Osteocyte (in vitro differentiated cells): ENCODE results near the gene FAM120B. TPM values are rescaled to one million over a fixed set of nuclear protein-coding genes. Genes with fewer than 3 reads are reported as not detected.

Experiments
- DNase-seq: peaks from one replicate; pipeline ENCODE4 v3.0.0; 2021; ENCODE audit warnings: mixed read lengths; ENCODE audit not compliant: unreplicated experiment; ENCODE audit errors: extremely low spot score
- H3K27ac Mint-ChIP-seq: one replicate; pipeline ENCODE4 v1.8.0; 2021; ENCODE audit warnings: mild to moderate bottlenecking, mixed read lengths; ENCODE audit not compliant: unreplicated experiment
- H3K27me3 Mint-ChIP-seq: one replicate; pipeline ENCODE4 v1.8.0; 2021; ENCODE audit warnings: mixed read lengths; ENCODE audit not compliant: unreplicated experiment
- H3K36me3 Mint-ChIP-seq: one replicate; pipeline ENCODE4 v1.8.0; 2021; ENCODE audit warnings: mixed read lengths; ENCODE audit not compliant: unreplicated experiment
- H3K4me1 Mint-ChIP-seq: one replicate; pipeline ENCODE4 v1.8.0; 2021; ENCODE audit warnings: mixed read lengths; ENCODE audit not compliant: unreplicated experiment
- H3K4me3 Mint-ChIP-seq: one replicate; pipeline ENCODE4 v1.8.0; 2021; ENCODE audit warnings: mild to moderate bottlenecking, moderate library complexity, mixed read lengths; ENCODE audit not compliant: unreplicated experiment
- H3K9me3 Mint-ChIP-seq: one replicate; pipeline ENCODE4 v1.8.0; 2021; ENCODE audit warnings: mixed read lengths; ENCODE audit not compliant: unreplicated experiment
- total RNA-seq: library from RNA; stranded (reverse); gene quantifications from 2 replicates; pipeline ENCODE4 v1.2.1, GENCODE V29; 2021
- TF ChIP-seq, protein P1 (sequence below): fragments of 200-600 bp; sonication (generic); IDR thresholded peaks from 2 replicates; pipeline ENCODE4 v1.5.0; 2021; ENCODE audit warnings: antibody characterized with exemption, mild to moderate bottlenecking, moderate library complexity

FAM120B gene
- total RNA-seq, 1 donor from 2014 or later = 36.9 TPM

DNA sequence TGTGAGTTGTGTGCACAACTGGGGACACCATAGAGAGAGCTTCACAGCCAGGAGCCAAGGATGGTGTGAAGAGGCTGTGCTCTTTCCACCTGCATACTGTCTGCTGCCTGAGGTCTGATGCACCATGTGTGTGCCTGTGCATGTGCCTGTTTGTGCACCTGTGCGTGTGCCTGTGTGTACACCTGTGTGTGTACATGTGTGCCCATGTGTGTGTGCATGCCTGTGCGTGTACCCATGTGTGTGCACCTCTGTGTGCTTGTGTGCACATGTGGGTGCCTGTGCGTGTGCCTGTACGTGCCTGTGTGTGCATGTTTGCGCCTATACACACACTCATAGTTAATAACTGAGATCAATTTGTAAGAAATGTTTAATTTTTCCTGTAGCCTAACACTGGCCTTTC lies 51.3 kb downstream of the FAM120B start:
- TF ChIP-seq, protein P1, sequence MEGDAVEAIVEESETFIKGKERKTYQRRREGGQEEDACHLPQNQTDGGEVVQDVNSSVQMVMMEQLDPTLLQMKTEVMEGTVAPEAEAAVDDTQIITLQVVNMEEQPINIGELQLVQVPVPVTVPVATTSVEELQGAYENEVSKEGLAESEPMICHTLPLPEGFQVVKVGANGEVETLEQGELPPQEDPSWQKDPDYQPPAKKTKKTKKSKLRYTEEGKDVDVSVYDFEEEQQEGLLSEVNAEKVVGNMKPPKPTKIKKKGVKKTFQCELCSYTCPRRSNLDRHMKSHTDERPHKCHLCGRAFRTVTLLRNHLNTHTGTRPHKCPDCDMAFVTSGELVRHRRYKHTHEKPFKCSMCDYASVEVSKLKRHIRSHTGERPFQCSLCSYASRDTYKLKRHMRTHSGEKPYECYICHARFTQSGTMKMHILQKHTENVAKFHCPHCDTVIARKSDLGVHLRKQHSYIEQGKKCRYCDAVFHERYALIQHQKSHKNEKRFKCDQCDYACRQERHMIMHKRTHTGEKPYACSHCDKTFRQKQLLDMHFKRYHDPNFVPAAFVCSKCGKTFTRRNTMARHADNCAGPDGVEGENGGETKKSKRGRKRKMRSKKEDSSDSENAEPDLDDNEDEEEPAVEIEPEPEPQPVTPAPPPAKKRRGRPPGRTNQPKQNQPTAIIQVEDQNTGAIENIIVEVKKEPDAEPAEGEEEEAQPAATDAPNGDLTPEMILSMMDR = no peak
- DNase-seq = no peak
- Mint-ChIP-seq H3K27ac (no peak overlapping the region), H3K36me3 (peaks cover 29% of the 10 kb centered on the region), H3K9me3 (peaks cover 13% of the 10 kb centered on the region), H3K27me3 (no peaks in the 10 kb centered on the region), H3K4me1 (no peaks in the 10 kb centered on the region), H3K4me3 (no peak overlapping the region)

DNA sequence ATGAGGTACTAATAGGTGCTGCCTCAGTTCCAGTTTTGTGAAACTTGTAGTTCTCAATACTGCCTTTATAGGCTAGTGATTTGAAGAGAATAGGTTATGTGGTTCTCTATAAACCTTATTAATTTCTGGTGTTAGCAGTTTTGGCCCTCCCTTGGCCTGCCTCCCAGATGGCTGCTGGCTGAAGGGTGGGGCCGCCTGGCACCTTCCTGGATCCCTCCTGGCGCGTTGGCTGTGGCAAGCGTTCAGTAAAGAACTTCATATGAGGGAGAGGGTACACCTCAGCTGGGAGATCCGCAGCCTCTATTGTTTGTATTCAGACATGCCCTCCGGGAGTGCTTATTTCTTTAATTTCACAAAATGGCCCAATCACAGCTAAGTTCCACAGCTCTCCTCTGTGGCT lies 51.9 kb downstream of the FAM120B start:
- H3K36me3 Mint-ChIP-seq = peaks cover 29% of the 10 kb centered on the region
- H3K4me1 Mint-ChIP-seq = no peaks in the 10 kb centered on the region
- H3K27me3 Mint-ChIP-seq = no peaks in the 10 kb centered on the region
- no peak overlapping the region for H3K27ac Mint-ChIP-seq
- no peak overlapping the region for H3K4me3 Mint-ChIP-seq
- peaks cover 8% of the 10 kb centered on the region for H3K9me3 Mint-ChIP-seq
- DNase-seq = no peak
- TF ChIP-seq, protein P1 = no peak

DNA sequence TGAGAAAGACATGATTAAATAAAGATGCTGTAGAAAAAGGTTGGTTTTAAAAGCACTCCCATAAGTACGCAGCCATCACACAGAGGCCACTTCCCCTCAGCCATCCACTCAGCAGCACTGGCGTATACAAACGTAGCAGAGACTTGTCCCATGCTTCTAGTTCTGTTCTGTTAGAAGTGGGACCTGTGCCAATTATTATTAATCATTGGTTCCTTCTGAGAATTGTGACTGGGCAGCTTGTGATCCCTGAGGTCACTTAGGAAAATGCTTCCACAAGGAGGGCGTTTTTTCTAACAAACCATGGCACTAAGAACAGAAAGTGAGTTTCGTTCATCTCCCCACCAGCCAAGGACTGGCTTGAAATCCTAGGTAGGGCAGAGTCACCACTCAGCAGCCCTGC lies 53.9 kb downstream of the FAM120B start:
- Mint-ChIP-seq H3K9me3 (no peaks in the 10 kb centered on the region), H3K27ac (no peak overlapping the region), H3K36me3 (peaks cover 39% of the 10 kb centered on the region), H3K4me1 (peaks cover 15% of the 10 kb centered on the region), H3K4me3 (no peak overlapping the region), H3K27me3 (no peaks in the 10 kb centered on the region)
- no peak for DNase-seq
- TF ChIP-seq, protein P1 = no peak

DNA sequence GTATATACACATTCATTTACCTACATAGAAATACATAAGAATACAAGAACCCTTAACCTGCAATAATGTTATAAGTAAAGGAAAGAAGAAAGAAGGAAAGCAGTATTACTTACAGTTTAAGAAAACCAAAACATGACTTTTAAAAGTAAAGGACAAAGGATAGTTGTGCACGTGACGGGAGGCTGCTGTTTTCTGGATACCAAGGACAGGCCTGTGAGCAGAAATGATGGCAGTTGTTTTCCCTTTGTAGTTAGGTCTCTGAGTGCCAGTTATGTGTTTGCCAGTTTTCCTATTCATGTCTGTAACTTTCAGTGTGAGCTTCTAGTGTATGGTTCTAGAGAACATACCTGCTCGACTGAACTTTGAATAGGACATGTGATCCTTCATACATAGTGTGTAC lies 54.8 kb downstream of the FAM120B start:
- Mint-ChIP-seq H3K4me3 (no peak overlapping the region), H3K36me3 (peaks cover 39% of the 10 kb centered on the region), H3K9me3 (no peaks in the 10 kb centered on the region), H3K4me1 (peaks cover 22% of the 10 kb centered on the region), H3K27ac (no peak overlapping the region), H3K27me3 (no peaks in the 10 kb centered on the region)
- no peak for DNase-seq
- TF ChIP-seq, protein P1 = no peak

DNA sequence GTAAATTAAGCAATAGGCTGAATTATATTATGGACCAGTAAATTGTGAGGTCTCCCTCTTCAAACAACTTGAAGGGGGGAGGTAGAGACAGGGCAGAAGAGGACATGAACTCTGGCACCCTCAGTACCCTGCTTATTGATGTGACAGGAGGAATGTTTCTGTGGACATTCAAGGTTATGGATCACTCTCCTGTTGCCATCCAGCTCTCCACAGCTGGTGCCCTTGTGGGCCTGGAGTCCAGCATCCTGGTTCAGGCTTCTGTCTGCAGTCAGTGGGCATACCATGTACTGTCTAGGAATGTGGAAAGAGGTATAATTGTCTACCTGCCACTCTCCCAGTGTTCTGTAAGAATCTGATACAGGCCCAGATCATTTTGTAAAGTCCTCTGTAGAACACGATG lies 55.6 kb downstream of the FAM120B start:
- Mint-ChIP-seq H3K4me3 (no peak overlapping the region), H3K4me1 (peaks cover 30% of the 10 kb centered on the region), H3K27me3 (no peaks in the 10 kb centered on the region), H3K36me3 (peaks cover 39% of the 10 kb centered on the region), H3K9me3 (no peaks in the 10 kb centered on the region), H3K27ac (no peak overlapping the region)
- DNase-seq = no peak
- TF ChIP-seq, protein P1 = no peak
